HEK293 (cell line): ENCODE results near the gene CCDC142.

ENCODE experiments used
- CTCF ChIA-PET: fragments of 350-600 bp; formaldehyde crosslinking; extraction: SDS; loops from one replicate; lab custom pipeline; 2021; ENCODE audit warnings: antibody characterized with exemption; lab: Yijun Ruan, JAX
- POLR2A ChIA-PET: fragments of 300-600 bp; formaldehyde crosslinking; extraction: SDS; loops from one replicate; lab custom pipeline; 2020; ENCODE audit warnings: antibody characterized with exemption, inconsistent platforms; lab: Yijun Ruan, JAX
- H3K27ac ChIP-seq: fragments of 200-500 bp; sonication (Bioruptor generic); 2 replicates; pipeline ENCODE4 v1.5.1; 2014; ENCODE audit warnings: low read depth, low read length, control low read depth, inconsistent platforms; ENCODE audit errors: extremely low read depth
- H3K36me3 ChIP-seq, 2 experiments: fragments of 200-500 bp in 1 of 2; sonication (Bioruptor generic) in 1 of 2; 1 replicate in 1 of 2; 2 replicates in 1 of 2; pipeline ENCODE4 v1.5.1; 2014 to 2017; ENCODE audit warnings: inconsistent platforms in 2 of 2, low read length in 2 of 2; ENCODE audit not compliant: control insufficient read depth in 2 of 2, insufficient read depth in 1 of 2
- H3K4me1 ChIP-seq: fragments of 200-500 bp; sonication (Bioruptor generic); 2 replicates; pipeline ENCODE4 v1.5.1; 2014; ENCODE audit warnings: mild to moderate bottlenecking, low read length, inconsistent platforms; ENCODE audit not compliant: control insufficient read depth, insufficient read depth
- H3K4me3 ChIP-seq: 2 replicates; pipeline ENCODE4 v1.5.1; 2011; ENCODE audit warnings: low read depth, mild to moderate bottlenecking, control low read depth, low read length, moderate library complexity
- H3K9me3 ChIP-seq: fragments of 200-500 bp; sonication (Bioruptor generic); 2 replicates; pipeline ENCODE4 v1.5.1; 2014; ENCODE audit warnings: low read depth, low read length, inconsistent platforms; ENCODE audit not compliant: control insufficient read depth, insufficient read depth
- BCL11B ChIP-seq: fragments of 450-650 bp; formaldehyde crosslinking; IDR thresholded peaks from 2 replicates; pipeline ENCODE4 v1.5.1; 2016; ENCODE audit warnings: low read depth, missing biosample characterization, missing genetic modification characterization
- GLI4 ChIP-seq: fragments of 450-650 bp; formaldehyde crosslinking; IDR thresholded peaks from 2 replicates; pipeline ENCODE4 v1.5.1; 2016; ENCODE audit warnings: missing biosample characterization, missing genetic modification characterization
- GLIS1 ChIP-seq: fragments of 450-650 bp; formaldehyde crosslinking; IDR thresholded peaks from 2 replicates; pipeline ENCODE4 v1.5.1; 2016; ENCODE audit warnings: missing biosample characterization, missing genetic modification characterization
- KLF7 ChIP-seq: fragments of 450-650 bp; formaldehyde crosslinking; IDR thresholded peaks from 2 replicates; pipeline ENCODE4 v1.5.1; 2016; ENCODE audit warnings: missing biosample characterization, missing genetic modification characterization, borderline replicate concordance
- OSR2 ChIP-seq: fragments of 450-650 bp; formaldehyde crosslinking; IDR thresholded peaks from 2 replicates; pipeline ENCODE4 v1.5.1; 2016; ENCODE audit warnings: missing biosample characterization, missing genetic modification characterization
- SP3 ChIP-seq: fragments of 450-650 bp; formaldehyde crosslinking; IDR thresholded peaks from 2 replicates; pipeline ENCODE4 v1.5.1; 2016; ENCODE audit warnings: missing biosample characterization, missing genetic modification characterization
- WT1 ChIP-seq: fragments of 450-650 bp; formaldehyde crosslinking; IDR thresholded peaks from 2 replicates; pipeline ENCODE4 v1.5.1; 2016; ENCODE audit warnings: missing biosample characterization, missing genetic modification characterization
- ZIC2 ChIP-seq: fragments of 450-650 bp; formaldehyde crosslinking; IDR thresholded peaks from 2 replicates; pipeline ENCODE4 v1.5.1; 2016; ENCODE audit warnings: missing biosample characterization, missing genetic modification characterization
- ZNF114 ChIP-seq: fragments of 450-650 bp; formaldehyde crosslinking; IDR thresholded peaks from 2 replicates; pipeline ENCODE4 v1.5.0; 2017; ENCODE audit warnings: missing biosample characterization, missing genetic modification characterization
- ZNF121 ChIP-seq: fragments of 450-650 bp; formaldehyde crosslinking; IDR thresholded peaks from 2 replicates; pipeline ENCODE4 v1.5.1; 2016; ENCODE audit warnings: missing biosample characterization, missing genetic modification characterization
- ZNF335 ChIP-seq: fragments of 450-650 bp; formaldehyde crosslinking; conservative IDR thresholded peaks from 2 replicates; pipeline ENCODE4 v1.5.1; 2016; ENCODE audit warnings: missing biosample characterization, missing genetic modification characterization
- ZNF544 ChIP-seq: fragments of 450-650 bp; formaldehyde crosslinking; IDR thresholded peaks from 2 replicates; pipeline ENCODE4 v1.5.0; 2017; ENCODE audit warnings: missing biosample characterization, missing genetic modification characterization
- ZNF621 ChIP-seq: fragments of 450-650 bp; formaldehyde crosslinking; IDR thresholded peaks from 2 replicates; pipeline ENCODE4 v1.5.1; 2017; ENCODE audit warnings: missing biosample characterization, missing genetic modification characterization
- ZNF629 ChIP-seq: fragments of 450-650 bp; formaldehyde crosslinking; IDR thresholded peaks from 2 replicates; pipeline ENCODE4 v1.5.1; 2017; ENCODE audit warnings: missing biosample characterization, missing genetic modification characterization
- ZNF707 ChIP-seq: fragments of 450-650 bp; formaldehyde crosslinking; IDR thresholded peaks from 2 replicates; pipeline ENCODE4 v1.5.1; 2016; ENCODE audit warnings: missing biosample characterization, missing genetic modification characterization
- ZNF837 ChIP-seq: fragments of 450-650 bp; formaldehyde crosslinking; IDR thresholded peaks from 2 replicates; pipeline ENCODE4 v1.5.1; 2016; ENCODE audit warnings: missing biosample characterization, missing genetic modification characterization
- ZSCAN16 ChIP-seq: fragments of 450-650 bp; formaldehyde crosslinking; IDR thresholded peaks from 2 replicates; pipeline ENCODE4 v1.5.1; 2016; ENCODE audit warnings: missing biosample characterization, missing genetic modification characterization
- ZSCAN23 ChIP-seq: fragments of 450-650 bp; formaldehyde crosslinking; IDR thresholded peaks from 2 replicates; pipeline ENCODE4 v1.5.1; 2016; ENCODE audit warnings: missing biosample characterization, missing genetic modification characterization
- ZXDB ChIP-seq: fragments of 450-650 bp; formaldehyde crosslinking; IDR thresholded peaks from 2 replicates; pipeline ENCODE4 v1.5.1; 2016; ENCODE audit warnings: missing biosample characterization, missing genetic modification characterization
- TF ChIP-seq, protein P1 (sequence below): fragments of 450-650 bp; formaldehyde crosslinking; IDR thresholded peaks from 2 replicates; pipeline ENCODE4 v1.5.1; 2016; ENCODE audit warnings: missing biosample characterization, missing genetic modification characterization
- TF ChIP-seq, protein P2 (sequence below): fragments of 450-650 bp; formaldehyde crosslinking; IDR thresholded peaks from 2 replicates; pipeline ENCODE4 v1.5.1; 2017; ENCODE audit warnings: missing biosample characterization, missing genetic modification characterization
- TF ChIP-seq, protein P3 (sequence below): fragments of 450-650 bp; formaldehyde crosslinking; IDR thresholded peaks from 2 replicates; pipeline ENCODE4 v1.5.1; 2016; ENCODE audit warnings: missing biosample characterization, missing genetic modification characterization
- TF ChIP-seq, protein P4 (sequence below): fragments of 450-650 bp; IDR thresholded peaks from 2 replicates; pipeline ENCODE4 v1.5.1; 2018; ENCODE audit warnings: missing biosample characterization, missing genetic modification characterization
- TF ChIP-seq, protein P5 (sequence below): fragments of 450-650 bp; formaldehyde crosslinking; IDR thresholded peaks from 2 replicates; pipeline ENCODE4 v1.5.1; 2016; ENCODE audit warnings: missing biosample characterization, missing genetic modification characterization, borderline replicate concordance
- TF ChIP-seq, protein P6 (sequence below): fragments of 450-650 bp; formaldehyde crosslinking; IDR thresholded peaks from 2 replicates; pipeline ENCODE4 v1.5.1; 2017; ENCODE audit warnings: missing biosample characterization, missing genetic modification characterization
- TF ChIP-seq, protein P7 (sequence below): fragments of 450-650 bp; formaldehyde crosslinking; IDR thresholded peaks from 2 replicates; pipeline ENCODE4 v1.5.1; 2016; ENCODE audit warnings: missing biosample characterization, missing genetic modification characterization
- TF ChIP-seq, protein P8 (sequence below): IDR thresholded peaks from 2 replicates; pipeline ENCODE4 v1.6.1; 2011; ENCODE audit warnings: mild to moderate bottlenecking, low read depth, low read length, borderline replicate concordance

The CCDC142 gene

DNA sequence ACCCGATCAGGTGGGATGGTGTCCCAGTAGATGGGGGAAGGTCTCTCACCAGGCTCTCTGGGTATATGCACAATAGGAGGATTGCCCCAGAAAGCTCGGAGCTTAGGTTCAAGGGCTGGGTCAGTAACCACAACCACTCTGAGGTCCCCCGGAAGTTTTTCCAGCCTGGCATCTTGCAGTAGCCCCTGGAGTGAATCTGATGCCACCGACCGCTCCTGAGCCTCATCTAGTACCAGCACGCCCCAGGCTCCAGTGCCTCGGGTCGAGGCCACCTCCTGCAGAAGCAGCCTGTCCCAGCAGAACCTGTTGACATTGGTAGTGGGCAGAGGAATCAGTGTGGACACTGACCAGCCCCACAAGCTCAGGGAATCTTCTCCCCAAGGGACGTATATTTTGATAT, 41.2 kb upstream of the CCDC142 start:
- no peak overlapping the region for H3K4me3 ChIP-seq
- no peaks in the 10 kb centered on the region; the same call in 1 of the 2 replicates for H3K4me1 ChIP-seq
- H3K9me3 ChIP-seq = no peaks in the 10 kb centered on the region
- no peak overlapping the region for H3K27ac ChIP-seq
- ChIA-PET POLR2A (no interaction called here), CTCF (no interaction called here)
- TF ChIP-seq SP3 (tag by site-specific recombination) (no peak), ZNF707 (no peak), WT1 (tag by site-specific recombination) (no peak), BCL11B (tag by site-specific recombination) (no peak), ZNF121 (no peak), GLI4 (no peak), ZNF114 (tag by site-specific recombination) (no peak), ZXDB (tag by site-specific recombination) (no peak), GLIS1 (tag by site-specific recombination) (no peak), ZNF544 (tag by site-specific recombination) (no peak), ZSCAN23 (no peak)
- TF ChIP-seq, protein P1, sequence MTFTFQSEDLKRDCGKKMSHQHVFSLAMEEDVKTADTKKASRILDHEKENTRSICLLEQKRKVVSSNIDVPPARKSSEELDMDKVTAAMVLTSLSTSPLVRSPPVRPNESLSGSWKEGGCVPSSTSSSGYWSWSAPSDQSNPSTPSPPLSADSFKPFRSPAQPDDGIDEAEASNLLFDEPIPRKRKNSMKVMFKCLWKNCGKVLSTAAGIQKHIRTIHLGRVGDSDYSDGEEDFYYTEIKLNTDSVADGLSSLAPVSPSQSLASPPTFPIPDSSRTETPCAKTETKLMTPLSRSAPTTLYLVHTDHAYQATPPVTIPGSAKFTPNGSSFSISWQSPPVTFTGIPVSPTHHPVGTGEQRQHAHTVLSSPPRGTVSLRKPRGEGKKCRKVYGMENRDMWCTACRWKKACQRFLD = no peak
- TF ChIP-seq, protein P2, sequence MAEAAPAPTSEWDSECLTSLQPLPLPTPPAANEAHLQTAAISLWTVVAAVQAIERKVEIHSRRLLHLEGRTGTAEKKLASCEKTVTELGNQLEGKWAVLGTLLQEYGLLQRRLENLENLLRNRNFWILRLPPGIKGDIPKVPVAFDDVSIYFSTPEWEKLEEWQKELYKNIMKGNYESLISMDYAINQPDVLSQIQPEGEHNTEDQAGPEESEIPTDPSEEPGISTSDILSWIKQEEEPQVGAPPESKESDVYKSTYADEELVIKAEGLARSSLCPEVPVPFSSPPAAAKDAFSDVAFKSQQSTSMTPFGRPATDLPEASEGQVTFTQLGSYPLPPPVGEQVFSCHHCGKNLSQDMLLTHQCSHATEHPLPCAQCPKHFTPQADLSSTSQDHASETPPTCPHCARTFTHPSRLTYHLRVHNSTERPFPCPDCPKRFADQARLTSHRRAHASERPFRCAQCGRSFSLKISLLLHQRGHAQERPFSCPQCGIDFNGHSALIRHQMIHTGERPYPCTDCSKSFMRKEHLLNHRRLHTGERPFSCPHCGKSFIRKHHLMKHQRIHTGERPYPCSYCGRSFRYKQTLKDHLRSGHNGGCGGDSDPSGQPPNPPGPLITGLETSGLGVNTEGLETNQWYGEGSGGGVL (tag by site-specific recombination) = no peak
- TF ChIP-seq, protein P3, sequence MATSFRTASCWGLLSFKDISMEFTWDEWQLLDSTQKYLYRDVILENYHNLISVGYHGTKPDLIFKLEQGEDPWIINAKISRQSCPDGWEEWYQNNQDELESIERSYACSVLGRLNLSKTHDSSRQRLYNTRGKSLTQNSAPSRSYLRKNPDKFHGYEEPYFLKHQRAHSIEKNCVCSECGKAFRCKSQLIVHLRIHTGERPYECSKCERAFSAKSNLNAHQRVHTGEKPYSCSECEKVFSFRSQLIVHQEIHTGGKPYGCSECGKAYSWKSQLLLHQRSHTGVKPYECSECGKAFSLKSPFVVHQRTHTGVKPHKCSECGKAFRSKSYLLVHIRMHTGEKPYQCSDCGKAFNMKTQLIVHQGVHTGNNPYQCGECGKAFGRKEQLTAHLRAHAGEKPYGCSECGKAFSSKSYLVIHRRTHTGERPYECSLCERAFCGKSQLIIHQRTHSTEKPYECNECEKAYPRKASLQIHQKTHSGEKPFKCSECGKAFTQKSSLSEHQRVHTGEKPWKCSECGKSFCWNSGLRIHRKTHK (tag by site-specific recombination) = no peak
- TF ChIP-seq, protein P4, sequence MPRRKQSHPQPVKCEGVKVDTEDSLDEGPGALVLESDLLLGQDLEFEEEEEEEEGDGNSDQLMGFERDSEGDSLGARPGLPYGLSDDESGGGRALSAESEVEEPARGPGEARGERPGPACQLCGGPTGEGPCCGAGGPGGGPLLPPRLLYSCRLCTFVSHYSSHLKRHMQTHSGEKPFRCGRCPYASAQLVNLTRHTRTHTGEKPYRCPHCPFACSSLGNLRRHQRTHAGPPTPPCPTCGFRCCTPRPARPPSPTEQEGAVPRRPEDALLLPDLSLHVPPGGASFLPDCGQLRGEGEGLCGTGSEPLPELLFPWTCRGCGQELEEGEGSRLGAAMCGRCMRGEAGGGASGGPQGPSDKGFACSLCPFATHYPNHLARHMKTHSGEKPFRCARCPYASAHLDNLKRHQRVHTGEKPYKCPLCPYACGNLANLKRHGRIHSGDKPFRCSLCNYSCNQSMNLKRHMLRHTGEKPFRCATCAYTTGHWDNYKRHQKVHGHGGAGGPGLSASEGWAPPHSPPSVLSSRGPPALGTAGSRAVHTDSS = no peak
- TF ChIP-seq, protein P5, sequence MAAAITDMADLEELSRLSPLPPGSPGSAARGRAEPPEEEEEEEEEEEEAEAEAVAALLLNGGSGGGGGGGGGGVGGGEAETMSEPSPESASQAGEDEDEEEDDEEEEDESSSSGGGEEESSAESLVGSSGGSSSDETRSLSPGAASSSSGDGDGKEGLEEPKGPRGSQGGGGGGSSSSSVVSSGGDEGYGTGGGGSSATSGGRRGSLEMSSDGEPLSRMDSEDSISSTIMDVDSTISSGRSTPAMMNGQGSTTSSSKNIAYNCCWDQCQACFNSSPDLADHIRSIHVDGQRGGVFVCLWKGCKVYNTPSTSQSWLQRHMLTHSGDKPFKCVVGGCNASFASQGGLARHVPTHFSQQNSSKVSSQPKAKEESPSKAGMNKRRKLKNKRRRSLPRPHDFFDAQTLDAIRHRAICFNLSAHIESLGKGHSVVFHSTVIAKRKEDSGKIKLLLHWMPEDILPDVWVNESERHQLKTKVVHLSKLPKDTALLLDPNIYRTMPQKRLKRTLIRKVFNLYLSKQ = no peak
- TF ChIP-seq, protein P6, sequence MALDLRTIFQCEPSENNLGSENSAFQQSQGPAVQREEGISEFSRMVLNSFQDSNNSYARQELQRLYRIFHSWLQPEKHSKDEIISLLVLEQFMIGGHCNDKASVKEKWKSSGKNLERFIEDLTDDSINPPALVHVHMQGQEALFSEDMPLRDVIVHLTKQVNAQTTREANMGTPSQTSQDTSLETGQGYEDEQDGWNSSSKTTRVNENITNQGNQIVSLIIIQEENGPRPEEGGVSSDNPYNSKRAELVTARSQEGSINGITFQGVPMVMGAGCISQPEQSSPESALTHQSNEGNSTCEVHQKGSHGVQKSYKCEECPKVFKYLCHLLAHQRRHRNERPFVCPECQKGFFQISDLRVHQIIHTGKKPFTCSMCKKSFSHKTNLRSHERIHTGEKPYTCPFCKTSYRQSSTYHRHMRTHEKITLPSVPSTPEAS (tag by site-specific recombination) = no peak
- H3K36me3 ChIP-seq = peaks cover 7 to 36% of the 10 kb centered on the region in 2 experiments; a peak in 1 of 3 replicates

DNA sequence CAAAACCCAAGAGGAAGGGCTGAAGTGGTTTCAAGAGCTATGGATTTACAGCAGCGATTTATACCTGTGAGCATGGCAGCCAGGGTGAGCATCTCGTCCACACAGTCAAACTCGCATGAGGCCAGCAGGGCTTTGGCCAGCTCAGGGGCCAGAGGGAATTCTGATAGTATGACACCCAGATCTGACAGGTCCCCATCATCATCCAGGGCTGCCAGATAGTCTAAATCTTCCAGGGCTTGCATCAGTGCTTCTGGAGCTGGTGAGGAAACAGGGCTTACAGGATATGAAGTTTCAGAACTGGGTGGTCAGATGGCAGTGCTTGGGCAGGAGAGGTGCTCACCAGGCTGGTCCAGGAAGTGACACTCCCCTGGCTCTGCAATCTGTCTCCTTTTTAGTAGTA, 39.7 kb upstream of the CCDC142 start:
- ChIA-PET POLR2A (interaction anchor here (1.3 to 1.5 kb wide), 2 partner anchors 13 to 40 kb away, joined by 3 read pairs; partner anchors contain the start of genes CCDC142 and TTC31), CTCF (interaction anchor here (0.9 kb wide), 1 partner anchor 39 kb away, joined by 3 read pairs; the partner anchor contains the start of genes CCDC142 and TTC31)
- TF ChIP-seq, protein P7, sequence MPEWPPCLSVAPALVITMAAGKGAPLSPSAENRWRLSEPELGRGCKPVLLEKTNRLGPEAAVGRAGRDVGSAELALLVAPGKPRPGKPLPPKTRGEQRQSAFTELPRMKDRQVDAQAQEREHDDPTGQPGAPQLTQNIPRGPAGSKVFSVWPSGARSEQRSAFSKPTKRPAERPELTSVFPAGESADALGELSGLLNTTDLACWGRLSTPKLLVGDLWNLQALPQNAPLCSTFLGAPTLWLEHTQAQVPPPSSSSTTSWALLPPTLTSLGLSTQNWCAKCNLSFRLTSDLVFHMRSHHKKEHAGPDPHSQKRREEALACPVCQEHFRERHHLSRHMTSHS (tag by site-specific recombination) = no peak
- no peak for TF ChIP-seq ZIC2 (tag by site-specific recombination)
- no peak for TF ChIP-seq OSR2 (tag by site-specific recombination)
- no peak for TF ChIP-seq ZNF335 (tag by site-specific recombination)
- no peak for TF ChIP-seq ZNF837 (tag by site-specific recombination)
- TF ChIP-seq, protein P8, sequence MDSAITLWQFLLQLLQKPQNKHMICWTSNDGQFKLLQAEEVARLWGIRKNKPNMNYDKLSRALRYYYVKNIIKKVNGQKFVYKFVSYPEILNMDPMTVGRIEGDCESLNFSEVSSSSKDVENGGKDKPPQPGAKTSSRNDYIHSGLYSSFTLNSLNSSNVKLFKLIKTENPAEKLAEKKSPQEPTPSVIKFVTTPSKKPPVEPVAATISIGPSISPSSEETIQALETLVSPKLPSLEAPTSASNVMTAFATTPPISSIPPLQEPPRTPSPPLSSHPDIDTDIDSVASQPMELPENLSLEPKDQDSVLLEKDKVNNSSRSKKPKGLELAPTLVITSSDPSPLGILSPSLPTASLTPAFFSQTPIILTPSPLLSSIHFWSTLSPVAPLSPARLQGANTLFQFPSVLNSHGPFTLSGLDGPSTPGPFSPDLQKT = no peak
- TF ChIP-seq ZNF629 = no peak
- no peak for TF ChIP-seq KLF7 (tag by site-specific recombination)
- TF ChIP-seq ZNF621 (tag by site-specific recombination) = no peak
- TF ChIP-seq ZSCAN16 (tag by site-specific recombination) = no peak

More for the DNA sequence above, 39.7 kb upstream of the CCDC142 start:
- Histone ChIP-seq H3K27ac (no peak overlapping the region), H3K4me1 (no peaks in the 10 kb centered on the region), H3K4me3 (no peak overlapping the region), H3K9me3 (no peaks in the 10 kb centered on the region), H3K36me3 (peaks cover 6 to 26% of the 10 kb centered on the region in 2 experiments; a peak in 1 of 3 replicates)
